Activated CD4-positive, alpha-beta T cell treated with anti-CD3 and anti-CD28 coated beads, Interleukin-2, amount 50 U/mL, for 1 hour (primary cell): ENCODE measurements around the gene PITPNM3.

Experiments
- DNase-seq: peaks from one replicate; pipeline ENCODE4 v3.0.0-alpha.2; 2020

The PITPNM3 gene

GRCh38 chr17:6551356-6551755, 5.0 kb downstream of the PITPNM3 start:
- DNase-seq, result no peak

GRCh38 chr17:6549384-6550036, 6.8 kb downstream of the PITPNM3 start:
- no peak for DNase-seq

- no peak for DNase-seq
Measured at GRCh38 chr17:6548578-6549330, 7.6 kb downstream of the PITPNM3 start.

- no peak for DNase-seq
Measured at GRCh38 chr17:6548034-6548433, 8.3 kb downstream of the PITPNM3 start.

GRCh38 chr17:6547336-6547735, 9.0 kb downstream of the PITPNM3 start:
- no peak for DNase-seq

GRCh38 chr17:6546069-6546718, 10.2 kb downstream of the PITPNM3 start:
- no peak for DNase-seq

- DNase-seq, result no peak
Measured at GRCh38 chr17:6545291-6545690, 11.1 kb downstream of the PITPNM3 start.

- no peak for DNase-seq
Measured at GRCh38 chr17:6544011-6544370, 12.4 kb downstream of the PITPNM3 start.

GRCh38 chr17:6543079-6544010, 13.0 kb downstream of the PITPNM3 start:
- no peak for DNase-seq

- DNase-seq, result no peak
Measured at GRCh38 chr17:6542577-6542976, 13.8 kb downstream of the PITPNM3 start.

GRCh38 chr17:6541886-6542285, 14.5 kb downstream of the PITPNM3 start:
- no peak for DNase-seq

- no peak for DNase-seq
Measured at GRCh38 chr17:6539871-6540270, 16.5 kb downstream of the PITPNM3 start.

GRCh38 chr17:6536566-6537065, 19.7 kb downstream of the PITPNM3 start:
- DNase-seq, result no peak

GRCh38 chr17:6536053-6536452, 20.3 kb downstream of the PITPNM3 start:
- DNase-seq, result no peak

- DNase-seq, result no peak
Measured at GRCh38 chr17:6534846-6535514, 21.4 kb downstream of the PITPNM3 start.

GRCh38 chr17:6532441-6532885, 23.9 kb downstream of the PITPNM3 start:
- DNase-seq, result no peak

- no peak for DNase-seq
Measured at GRCh38 chr17:6531575-6531974, 24.8 kb downstream of the PITPNM3 start.

GRCh38 chr17:6530324-6530920, 25.9 kb downstream of the PITPNM3 start:
- DNase-seq, result no peak

GRCh38 chr17:6528557-6528956, 27.8 kb downstream of the PITPNM3 start:
- no peak for DNase-seq

- DNase-seq, result no peak
Measured at GRCh38 chr17:6526362-6527152, 29.8 kb downstream of the PITPNM3 start.

GRCh38 chr17:6525731-6526130, 30.6 kb downstream of the PITPNM3 start:
- DNase-seq, result no peak
